H1 (cell line): Measurements from ENCODE around the gene OR4K1.

ENCODE experiments used
- CTBP2 ChIP-seq: IDR thresholded peaks from 2 replicates; pipeline ENCODE4 v1.7.0; 2011; ENCODE audit warnings: borderline replicate concordance, mild to moderate bottlenecking, moderate library complexity, mixed read lengths, low read length; ENCODE audit not compliant: insufficient read depth, insufficient read length
- JUN ChIP-seq: IDR thresholded peaks from 2 replicates; pipeline ENCODE4 v1.6.1; 2011; ENCODE audit warnings: low read depth, mild to moderate bottlenecking, improper control_type of control experiment, low read length
- JUND ChIP-seq: IDR thresholded peaks from 2 replicates; pipeline ENCODE4 v1.6.1; 2011; ENCODE audit warnings: mild to moderate bottlenecking, improper control_type of control experiment, low read length
- KDM1A ChIP-seq: fragments of 200-600, 300-600 bp; sonication (generic); IDR thresholded peaks from 2 replicates; pipeline ENCODE4 v1.7.1; 2016; ENCODE audit warnings: mild to moderate bottlenecking, low read length, borderline replicate concordance
- PHF8 ChIP-seq: fragments of 200-600 bp; sonication (generic); conservative IDR thresholded peaks from 2 replicates; pipeline ENCODE4 v1.7.1; 2012; ENCODE audit warnings: low read depth, mild to moderate bottlenecking, inconsistent platforms, low read length, moderate library complexity
- RXRA ChIP-seq: IDR thresholded peaks from 2 replicates; pipeline ENCODE4 v1.6.1; 2011; ENCODE audit warnings: low read depth, mild to moderate bottlenecking, low read length, moderate library complexity; ENCODE audit not compliant: insufficient read depth
- SRF ChIP-seq: IDR thresholded peaks from 2 replicates; pipeline ENCODE4 v1.6.1; 2011; ENCODE audit warnings: mild to moderate bottlenecking, low read depth, low read length, moderate library complexity
- TF ChIP-seq, protein P1 (sequence below), 3 experiments: IDR thresholded peaks; 1 replicate in 2 of 3; 2 replicates in 1 of 3; pipeline versions ENCODE4 v1.5.1 to v1.6.1; 2011; ENCODE audit warnings: low read length in 3 of 3, mild to moderate bottlenecking in 3 of 3, inconsistent platforms in 2 of 3, low read depth in 1 of 3, moderate library complexity in 1 of 3; ENCODE audit not compliant: insufficient read depth in 1 of 3; ENCODE audit errors: control extremely low read depth in 1 of 3

DNA sequence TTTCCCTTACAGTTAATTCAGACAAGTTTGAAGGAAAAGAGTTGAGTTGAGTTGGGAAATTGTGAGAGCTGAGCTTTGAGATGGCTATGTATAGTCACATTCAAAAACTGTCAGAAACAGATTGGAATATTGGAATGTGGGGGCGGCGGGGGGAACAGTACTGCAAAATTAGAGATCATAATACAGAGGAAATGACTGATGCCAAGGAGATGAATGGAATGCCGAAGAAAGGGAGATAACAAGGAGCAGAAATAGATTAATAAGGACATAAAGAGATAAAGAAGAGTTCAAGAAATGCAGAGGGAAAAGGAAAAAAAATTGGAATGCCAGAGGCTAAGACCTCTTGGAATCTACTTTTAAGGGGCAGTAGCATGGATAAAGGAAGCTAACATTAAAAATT, 13.5 kb upstream of the OR4K1 start:
- no peak for TF ChIP-seq CTBP2
- TF ChIP-seq, protein P1, sequence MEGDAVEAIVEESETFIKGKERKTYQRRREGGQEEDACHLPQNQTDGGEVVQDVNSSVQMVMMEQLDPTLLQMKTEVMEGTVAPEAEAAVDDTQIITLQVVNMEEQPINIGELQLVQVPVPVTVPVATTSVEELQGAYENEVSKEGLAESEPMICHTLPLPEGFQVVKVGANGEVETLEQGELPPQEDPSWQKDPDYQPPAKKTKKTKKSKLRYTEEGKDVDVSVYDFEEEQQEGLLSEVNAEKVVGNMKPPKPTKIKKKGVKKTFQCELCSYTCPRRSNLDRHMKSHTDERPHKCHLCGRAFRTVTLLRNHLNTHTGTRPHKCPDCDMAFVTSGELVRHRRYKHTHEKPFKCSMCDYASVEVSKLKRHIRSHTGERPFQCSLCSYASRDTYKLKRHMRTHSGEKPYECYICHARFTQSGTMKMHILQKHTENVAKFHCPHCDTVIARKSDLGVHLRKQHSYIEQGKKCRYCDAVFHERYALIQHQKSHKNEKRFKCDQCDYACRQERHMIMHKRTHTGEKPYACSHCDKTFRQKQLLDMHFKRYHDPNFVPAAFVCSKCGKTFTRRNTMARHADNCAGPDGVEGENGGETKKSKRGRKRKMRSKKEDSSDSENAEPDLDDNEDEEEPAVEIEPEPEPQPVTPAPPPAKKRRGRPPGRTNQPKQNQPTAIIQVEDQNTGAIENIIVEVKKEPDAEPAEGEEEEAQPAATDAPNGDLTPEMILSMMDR (IDR thresholded peaks at IDR 0.05; ENCODE audit: control extremely low read depth in 1 of 3, insufficient read depth in 1 of 3, low read depth in 1 of 3, low read length in 3 of 3): no peak
- TF ChIP-seq JUND: no peak
- TF ChIP-seq KDM1A: no peak
- no peak for TF ChIP-seq PHF8
- TF ChIP-seq JUN: no peak
- no peak for TF ChIP-seq RXRA
- TF ChIP-seq SRF: no peak
